Fibroblast of skin of scalp (primary cell): ENCODE results near the gene COG1.

ENCODE experiments used
- DNase-seq: peaks from one replicate; pipeline ENCODE4 v3.0.0-alpha.2; 2013

Gene COG1

GRCh38 chr17:73198930-73199260, 6.0 kb downstream of the COG1 start:
- DNase-seq = no peak

DNA sequence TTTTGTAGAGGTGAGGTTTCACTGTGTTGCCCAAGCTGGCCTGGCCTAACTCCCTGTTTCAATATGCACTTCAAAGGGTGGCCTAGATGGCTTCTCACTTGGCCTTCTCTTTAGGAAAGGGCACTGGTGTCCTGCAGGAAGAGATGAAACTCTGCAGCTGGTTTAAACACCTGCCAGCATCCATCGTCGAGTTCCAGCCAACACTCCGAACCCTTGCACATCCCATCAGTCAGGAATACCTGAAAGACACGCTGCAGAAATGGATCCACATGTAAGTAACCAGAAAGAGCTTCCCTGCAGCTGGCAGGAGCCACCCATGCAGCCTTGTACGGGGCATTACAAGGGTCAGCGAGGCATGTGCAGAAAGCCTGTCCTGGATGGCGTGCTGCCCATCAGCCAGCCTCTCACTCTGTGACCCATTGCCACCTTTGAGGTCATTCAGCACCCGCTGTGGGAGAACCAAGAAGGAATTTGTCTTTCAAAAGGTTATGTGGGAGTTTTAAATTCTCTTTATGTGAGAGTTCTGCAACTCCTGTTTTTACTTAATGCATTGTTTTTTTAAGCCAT, 7.0 kb downstream of the COG1 start:
- no peak for DNase-seq

- no peak for DNase-seq
Measured at GRCh38 chr17:73200476-73200875, 7.6 kb downstream of the COG1 start.

GRCh38 chr17:73201215-73202069, 8.6 kb downstream of the COG1 start:
- DNase-seq = no peak

GRCh38 chr17:73203135-73203787, 10.4 kb downstream of the COG1 start:
- DNase-seq = no peak

- no peak for DNase-seq
Measured at GRCh38 chr17:73203788-73204479, 11.1 kb downstream of the COG1 start.

GRCh38 chr17:73205459-73205961, 12.7 kb downstream of the COG1 start:
- DNase-seq = no peak

GRCh38 chr17:73208139-73208827, 15.4 kb downstream of the COG1 start:
- no peak for DNase-seq

DNA sequence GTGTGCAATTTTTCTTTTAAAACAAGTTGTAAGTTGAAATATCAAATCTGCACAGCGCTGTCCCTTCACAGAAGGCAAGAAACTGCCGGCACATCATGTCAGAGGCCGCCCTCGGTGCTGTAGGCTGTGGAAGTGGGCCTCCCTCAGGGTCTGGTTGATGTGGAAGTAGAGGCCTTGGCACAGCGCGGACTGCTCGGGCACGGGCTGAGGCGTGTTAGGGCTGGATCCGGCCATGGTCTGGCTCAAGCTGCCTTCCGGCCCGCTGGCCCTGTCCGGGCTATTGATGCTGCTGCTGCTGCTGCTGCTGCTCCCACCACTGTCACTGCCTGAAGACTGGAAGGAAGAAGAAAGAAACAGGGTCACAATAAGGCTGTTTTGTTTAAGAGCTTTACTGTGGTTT, 16.6 kb downstream of the COG1 start:
- DNase-seq = no peak

DNA sequence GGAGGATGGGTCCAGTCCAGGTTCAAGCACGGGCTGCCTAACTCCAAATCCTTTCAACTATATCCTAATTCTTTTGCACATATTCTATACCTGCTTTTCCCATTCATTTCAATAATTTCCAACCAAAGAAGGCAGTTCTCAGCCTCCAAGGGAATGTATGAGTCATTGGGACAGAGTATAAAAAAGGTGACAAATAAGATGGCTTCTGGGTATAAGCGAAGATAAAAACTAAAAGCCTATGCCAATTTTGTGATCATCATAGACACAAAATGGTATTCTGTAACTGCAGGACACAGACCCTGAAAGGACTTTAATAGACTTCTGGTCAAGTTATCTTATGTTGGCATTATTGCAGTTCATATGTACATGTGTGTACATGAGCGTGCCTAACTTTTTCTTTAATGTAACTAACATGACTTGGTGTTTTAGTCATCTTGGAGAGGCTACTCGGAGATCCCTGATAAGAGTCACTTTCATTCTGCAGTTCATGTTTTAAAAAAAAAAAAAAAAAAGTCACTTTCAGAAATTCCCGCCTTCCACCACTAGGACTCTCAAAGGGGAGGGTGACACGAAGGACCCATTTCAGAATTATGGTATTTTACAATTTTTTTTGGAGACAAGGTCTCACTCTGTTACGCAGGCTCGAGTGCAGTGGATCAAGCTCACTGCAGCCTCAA, 17.3 kb downstream of the COG1 start:
- DNase-seq = peak; percentile 11

GRCh38 chr17:73211745-73212144, 18.9 kb downstream of the COG1 start:
- DNase-seq = no peak

GRCh38 chr17:73214008-73214407, 21.2 kb downstream of the COG1 start:
- no peak for DNase-seq

DNA sequence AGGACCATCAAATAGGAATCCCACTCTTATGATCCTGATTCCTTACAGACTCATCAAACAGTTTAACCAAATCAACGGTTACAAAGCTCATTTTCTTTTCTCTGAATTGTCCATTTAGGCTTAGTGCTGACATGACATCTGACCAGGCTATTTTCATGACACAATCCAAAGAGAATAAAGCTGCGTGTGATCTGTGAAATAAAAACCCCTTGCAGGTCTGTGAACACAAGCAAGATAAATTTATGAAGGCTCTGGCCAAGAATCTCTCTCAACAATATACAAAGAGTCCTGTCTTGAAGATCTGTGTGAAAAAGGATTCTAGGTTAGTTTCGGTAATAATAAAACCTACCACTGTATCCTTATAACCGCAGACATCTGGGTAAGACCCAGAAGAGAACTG, 22.0 kb downstream of the COG1 start:
- DNase-seq = no peak

GRCh38 chr17:73215447-73215846, 22.6 kb downstream of the COG1 start:
- DNase-seq = no peak

DNA sequence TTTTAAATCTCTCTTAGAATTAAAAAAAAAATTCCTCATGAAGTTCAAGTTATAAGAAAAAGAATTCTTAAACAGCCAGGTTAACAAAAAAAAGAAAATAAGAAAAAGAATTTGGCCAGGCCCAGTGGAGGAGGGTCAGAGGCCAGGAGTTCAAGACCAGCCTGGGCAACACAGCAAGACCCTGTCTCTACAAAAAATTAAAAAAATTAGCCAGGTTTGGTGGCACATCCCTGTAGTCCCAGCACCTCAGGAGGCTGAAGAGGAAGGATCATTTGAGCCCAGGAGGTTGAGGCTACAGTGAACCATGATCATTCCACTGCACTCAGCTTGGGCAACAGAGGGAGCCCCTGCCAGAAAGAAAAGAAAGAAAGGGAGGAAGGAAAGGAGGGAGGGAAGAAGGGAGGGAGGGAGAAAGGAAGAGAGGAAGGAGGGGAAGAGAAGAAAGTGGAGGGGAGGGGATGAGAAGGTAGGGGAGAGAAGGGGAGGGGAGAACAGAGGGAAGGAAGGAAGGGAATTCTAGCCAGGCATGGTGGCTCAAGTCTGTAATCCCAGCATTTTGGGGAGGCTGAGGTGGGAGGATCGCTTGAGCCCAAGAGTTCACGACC, 30.9 kb downstream of the COG1 start:
- no peak for DNase-seq

DNA sequence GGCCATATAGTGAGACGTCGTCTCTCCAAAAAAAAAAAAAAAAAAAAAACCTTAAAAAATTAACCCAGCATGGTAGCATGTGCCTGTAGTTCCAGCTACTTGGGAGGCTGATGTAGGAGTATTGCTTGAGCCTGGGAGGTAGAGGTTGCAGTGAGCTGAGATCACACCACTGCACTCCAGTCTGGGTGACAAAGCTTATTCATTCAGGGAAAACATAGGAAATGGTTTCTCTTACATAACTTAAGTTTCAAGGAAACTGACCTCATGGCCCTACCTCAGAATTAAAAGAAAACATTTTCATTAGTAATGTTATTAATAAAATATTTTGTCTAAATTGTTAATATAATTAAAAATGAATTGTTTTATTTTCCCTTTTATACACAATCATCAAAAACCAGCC, 31.4 kb downstream of the COG1 start:
- no peak for DNase-seq

DNA sequence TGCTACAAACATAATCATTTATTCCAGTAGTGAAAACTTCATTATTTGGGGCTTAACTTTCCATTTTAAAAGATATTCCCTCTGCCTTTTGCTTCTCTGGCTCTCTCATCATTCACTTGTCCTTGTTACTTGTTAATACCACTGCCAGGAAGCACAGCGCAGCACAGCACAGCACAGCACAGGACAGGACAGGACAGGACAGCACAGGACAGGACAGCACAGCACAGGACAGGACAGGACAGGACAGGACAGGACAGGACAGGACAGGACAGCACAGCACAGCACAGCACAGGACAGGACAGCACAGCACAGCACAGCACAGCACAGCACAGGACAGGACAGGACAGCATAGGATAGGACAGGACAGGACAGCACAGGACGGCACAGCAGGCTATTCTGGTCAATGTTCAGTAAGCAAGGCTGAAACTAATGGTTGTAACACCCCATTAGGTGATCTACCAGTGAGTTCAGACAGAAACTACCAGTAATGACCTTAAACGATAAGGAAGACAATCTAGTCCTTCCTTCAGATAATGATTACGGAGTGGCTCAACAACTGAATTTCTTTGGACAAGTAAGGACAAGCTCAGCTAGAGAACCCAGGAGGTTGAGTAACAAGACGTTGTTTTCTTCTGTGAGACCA, 31.9 kb downstream of the COG1 start:
- DNase-seq = no peak

GRCh38 chr17:73226556-73227172, 33.8 kb downstream of the COG1 start:
- DNase-seq = peak; percentile 64

- DNase-seq = no peak
Measured at GRCh38 chr17:73227379-73227778, 34.5 kb downstream of the COG1 start.

GRCh38 chr17:73227944-73228343, 35.1 kb downstream of the COG1 start:
- no peak for DNase-seq
